A549 (cell line): ENCODE results near the gene HGS. TPM values are rescaled to one million over a fixed set of nuclear protein-coding genes. Genes with fewer than 3 reads are reported as not detected.
"Not testable (repeated sequence)": the region's sequence is repeated elsewhere in the genome, so short reads cannot be mapped to it uniquely, and the experiment has no call there.

Experiments
- ATAC-seq, 2 experiments: fragments of 200-7000 bp in 1 of 2; fragments of >200 bp in 1 of 2; cut with Nextera tagmentation in 1 of 2; cut with Tn5 transposase in 1 of 2; 3 replicates each; pipeline versions ENCODE4 v1.8.0 to v1.9.1; 2018 to 2020; ENCODE audit warnings: mild to moderate bottlenecking in 1 of 2, moderate library complexity in 1 of 2
- CTCF ChIA-PET: fragments of 300-600 bp; sonication (Branson Sonifier 250); formaldehyde crosslinking; extraction: SDS; loops from one replicate; lab custom pipeline; 2021; ENCODE audit warnings: antibody characterized with exemption, inconsistent platforms; lab: Yijun Ruan, JAX
- POLR2A ChIA-PET: fragments of 350-600 bp; formaldehyde crosslinking; extraction: SDS; loops from one replicate; lab custom pipeline; 2021; ENCODE audit warnings: antibody characterized with exemption, inconsistent platforms; lab: Yijun Ruan, JAX
- DNase-seq, 2 experiments: peaks; one replicate each; pipeline versions ENCODE4 v3.0.0 to v3.0.0-alpha.2; 2011 to 2016; ENCODE audit warnings: low read depth in 1 of 2, low spot score in 1 of 2
- FAIRE-seq: peaks from 2 replicates; lab custom pipeline; 2011; peaks lifted over from hg19 to GRCh38; lab: Jason Lieb, UNC
- H3K27ac ChIP-seq, 2 experiments: fragments of >200 bp; sonication (Bioruptor Twin); formaldehyde crosslinking; 3 replicates each; pipeline ENCODE4 v1.5.1; 2016 to 2017
- H3K4me1 ChIP-seq: fragments of >200 bp; sonication (Bioruptor Twin); formaldehyde crosslinking; 3 replicates; pipeline ENCODE4 v1.6.1; 2016
- H3K4me2 ChIP-seq: fragments of >200 bp; sonication (Bioruptor Twin); formaldehyde crosslinking; 3 replicates; pipeline ENCODE4 v1.6.1; 2016
- H3K4me3 ChIP-seq: fragments of >200 bp; sonication (Bioruptor Twin); formaldehyde crosslinking; 3 replicates; pipeline ENCODE4 v1.5.1; 2016
- H3K9me3 ChIP-seq: fragments of >200 bp; sonication (Bioruptor Twin); formaldehyde crosslinking; 3 replicates; pipeline ENCODE4 v1.6.1; 2016
- CHD2 ChIP-seq: fragments of 150-350 bp; IDR thresholded peaks from 2 replicates; pipeline ENCODE4 v1.6.1; 2014; ENCODE audit warnings: low read length; ENCODE audit not compliant: partially characterized antibody
- CHD4 ChIP-seq: fragments of 200-600 bp; sonication (generic); IDR thresholded peaks from 2 replicates; pipeline ENCODE4 v1.6.1; 2016; ENCODE audit warnings: antibody characterized with exemption, mild to moderate bottlenecking, borderline replicate concordance
- CTCF ChIP-seq: fragments of >200 bp; sonication (Bioruptor Twin); formaldehyde crosslinking; IDR thresholded peaks from 3 replicates; pipeline ENCODE4 v1.5.1; 2016
- E2F6 ChIP-seq: IDR thresholded peaks from 2 replicates; pipeline ENCODE4 v1.6.1; 2012; ENCODE audit warnings: low read depth, borderline replicate concordance
- EP300 ChIP-seq, 2 experiments: fragments of >200 bp; sonication (Bioruptor Twin); formaldehyde crosslinking; IDR thresholded peaks; 2 replicates in 1 of 2; 3 replicates in 1 of 2; pipeline ENCODE4 v1.6.1; 2016 to 2017
- ESRRA ChIP-seq: fragments of 150-350 bp; IDR thresholded peaks from 2 replicates; pipeline ENCODE4 v1.6.1; 2014; ENCODE audit warnings: mild to moderate bottlenecking, low read length, borderline replicate concordance
- HDAC2 ChIP-seq: fragments of 200-600 bp; sonication (generic); IDR thresholded peaks from 2 replicates; pipeline ENCODE4 v1.6.1; 2016
- MAZ ChIP-seq: fragments of 150-350 bp; IDR thresholded peaks from 2 replicates; pipeline ENCODE4 v1.6.1; 2014; ENCODE audit warnings: antibody characterized with exemption, low read depth, low read length, borderline replicate concordance
- NFE2L2 ChIP-seq: fragments of 150-350 bp; conservative IDR thresholded peaks from 2 replicates; pipeline ENCODE4 v1.6.1; 2014; ENCODE audit warnings: low read length
- NPAS2 ChIP-seq: fragments of 250-450 bp; sonication (Bioruptor Pico); IDR thresholded peaks from 2 replicates; pipeline ENCODE4 v1.8.0; 2022; ENCODE audit warnings: mild to moderate bottlenecking, moderate library complexity, borderline replicate concordance
- POLR2A ChIP-seq: IDR thresholded peaks from 2 replicates; pipeline ENCODE4 v1.6.1; 2012; ENCODE audit warnings: mild to moderate bottlenecking, low read length
- POLR2AphosphoS2 ChIP-seq: conservative IDR thresholded peaks from 2 replicates; pipeline ENCODE4 v1.6.1; 2012; ENCODE audit warnings: low read length, improper control_type of control experiment, inconsistent platforms
- RAD21 ChIP-seq, 2 experiments: fragments of >200 bp in 1 of 2; sonication (Bioruptor Twin) in 1 of 2; formaldehyde crosslinking in 1 of 2; IDR thresholded peaks in 1 of 2; conservative IDR thresholded peaks in 1 of 2; 2 replicates in 1 of 2; 3 replicates in 1 of 2; pipeline ENCODE4 v1.6.1; 2012 to 2018; ENCODE audit warnings: inconsistent platforms in 1 of 2
- RCOR1 ChIP-seq: fragments of 150-350 bp; IDR thresholded peaks from 2 replicates; pipeline ENCODE4 v1.6.1; 2014; ENCODE audit warnings: antibody characterized with exemption, low read length, low read depth
- RNF2 ChIP-seq: fragments of 200-600 bp; sonication (generic); IDR thresholded peaks from 2 replicates; pipeline ENCODE4 v1.6.1; 2016; ENCODE audit warnings: low read depth, mild to moderate bottlenecking, antibody characterized with exemption, moderate library complexity, borderline replicate concordance
- SMC3 ChIP-seq: fragments of >200 bp; sonication (Bioruptor Twin); formaldehyde crosslinking; IDR thresholded peaks from 3 replicates; pipeline ENCODE4 v1.6.1; 2018; ENCODE audit warnings: inconsistent platforms
- ZSCAN20 ChIP-seq: fragments of 250-450 bp; sonication (Bioruptor Pico); IDR thresholded peaks from 2 replicates; pipeline ENCODE4 v1.8.0; 2022; ENCODE audit warnings: mild to moderate bottlenecking, moderate library complexity
- WGBS: methylation state at CpG from one replicate; pipeline ENCODE4 v1.1.6; 2017; ENCODE audit errors: missing lambda C conversion rate; 5-methylcytosine and 5-hydroxymethylcytosine counted together
- polyA plus RNA-seq, 4 experiments: library from polyadenylated mRNA; depleted of rRNA in 3 of 4; stranded (reverse); fragments of >200 nt; fragmentation: RNase III in 1 of 4; extraction: RNeasy Plus Mini Kit Qiagen cat#74134 plus additional on column Dnase treatment in 1 of 4; gene quantifications; 2 replicates in 3 of 4; 3 replicates in 1 of 4; pipeline ENCODE4 v1.2.3, GENCODE V29; 2011 to 2017
- TF ChIP-seq, protein P1 (sequence below): fragments of 200-600 bp; sonication (generic); IDR thresholded peaks from 2 replicates; pipeline ENCODE4 v1.6.1; 2016; ENCODE audit warnings: antibody characterized with exemption, mild to moderate bottlenecking, moderate library complexity

Gene HGS
- polyA plus RNA-seq, 2 of the 4 experiments (the other 2 are of a cell fraction), result 85.9 to 130 TPM

GRCh38 chr17:81672954-81673353 is 10.9 kb upstream of the HGS start:
- CTCF ChIA-PET, result interaction anchor here (0.6 to 1.7 kb wide), 4 partner anchors 9 to 135 kb away, joined by 3 to 8 read pairs (median 5); no protein-coding TSS in a partner anchor
- FAIRE-seq, result no peak
- 98% methylated on average over 16 of the region's 16 CpGs for whole genome bisulfite sequencing
- POLR2A ChIA-PET, result no interaction called here
- Histone ChIP-seq H3K4me1 (peaks cover 7% of the 10 kb centered on the region), H3K27ac (no peak overlapping the region), H3K4me2 (no peak overlapping the region), H3K4me3 (no peak overlapping the region), H3K9me3 (no peaks in the 10 kb centered on the region)
- no peak for DNase-seq
- TF ChIP-seq NFE2L2 (no peak), HDAC2 (no peak), EP300 (IDR thresholded peaks at IDR 0.05) (no peak), CHD2 (no peak), ZSCAN20 (no peak), ESRRA (no peak), POLR2AphosphoS2 (no peak), CHD4 (no peak), E2F6 (no peak), MAZ (no peak), RNF2 (no peak)
- TF ChIP-seq, protein P1, sequence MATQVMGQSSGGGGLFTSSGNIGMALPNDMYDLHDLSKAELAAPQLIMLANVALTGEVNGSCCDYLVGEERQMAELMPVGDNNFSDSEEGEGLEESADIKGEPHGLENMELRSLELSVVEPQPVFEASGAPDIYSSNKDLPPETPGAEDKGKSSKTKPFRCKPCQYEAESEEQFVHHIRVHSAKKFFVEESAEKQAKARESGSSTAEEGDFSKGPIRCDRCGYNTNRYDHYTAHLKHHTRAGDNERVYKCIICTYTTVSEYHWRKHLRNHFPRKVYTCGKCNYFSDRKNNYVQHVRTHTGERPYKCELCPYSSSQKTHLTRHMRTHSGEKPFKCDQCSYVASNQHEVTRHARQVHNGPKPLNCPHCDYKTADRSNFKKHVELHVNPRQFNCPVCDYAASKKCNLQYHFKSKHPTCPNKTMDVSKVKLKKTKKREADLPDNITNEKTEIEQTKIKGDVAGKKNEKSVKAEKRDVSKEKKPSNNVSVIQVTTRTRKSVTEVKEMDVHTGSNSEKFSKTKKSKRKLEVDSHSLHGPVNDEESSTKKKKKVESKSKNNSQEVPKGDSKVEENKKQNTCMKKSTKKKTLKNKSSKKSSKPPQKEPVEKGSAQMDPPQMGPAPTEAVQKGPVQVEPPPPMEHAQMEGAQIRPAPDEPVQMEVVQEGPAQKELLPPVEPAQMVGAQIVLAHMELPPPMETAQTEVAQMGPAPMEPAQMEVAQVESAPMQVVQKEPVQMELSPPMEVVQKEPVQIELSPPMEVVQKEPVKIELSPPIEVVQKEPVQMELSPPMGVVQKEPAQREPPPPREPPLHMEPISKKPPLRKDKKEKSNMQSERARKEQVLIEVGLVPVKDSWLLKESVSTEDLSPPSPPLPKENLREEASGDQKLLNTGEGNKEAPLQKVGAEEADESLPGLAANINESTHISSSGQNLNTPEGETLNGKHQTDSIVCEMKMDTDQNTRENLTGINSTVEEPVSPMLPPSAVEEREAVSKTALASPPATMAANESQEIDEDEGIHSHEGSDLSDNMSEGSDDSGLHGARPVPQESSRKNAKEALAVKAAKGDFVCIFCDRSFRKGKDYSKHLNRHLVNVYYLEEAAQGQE, result no peak
- no peak for ATAC-seq

GRCh38 chr17:81673561-81674258 is 10.1 kb upstream of the HGS start:
- POLR2A ChIA-PET, result no interaction called here
- ATAC-seq, result no peak
- CTCF ChIA-PET, result interaction anchor here (0.8 to 3.7 kb wide), 5 partner anchors 8 to 73 kb away, joined by 3 to 26 read pairs (median 8); partner anchors contain the start of genes ARL16 and HGS
- Histone ChIP-seq H3K9me3 (no peaks in the 10 kb centered on the region), H3K4me2 (no peak overlapping the region), H3K27ac (no peak overlapping the region), H3K4me1 (no peaks in the 10 kb centered on the region), H3K4me3 (no peak overlapping the region)
- no peak for DNase-seq
- TF ChIP-seq CHD2 (no peak), RCOR1 (no peak), E2F6 (no peak), ZSCAN20 (no peak), NPAS2 (CRISPR knock-in tag) (no peak), HDAC2 (no peak), POLR2A (no peak)
- 92% methylated on average over 18 of the region's 18 CpGs for WGBS
- FAIRE-seq, result no peak

- POLR2A ChIA-PET, result interaction anchor here (0.9 to 1.0 kb wide), 3 partner anchors 9 to 27 kb away, joined by 3 read pairs; partner anchors contain the start of genes CCDC137, MRPL12 and OXLD1
- FAIRE-seq, result peak; percentile 81
- 37% methylated on average over 18 of the region's 18 CpGs for WGBS
Observed at GRCh38 chr17:81675515-81676221, 8.1 kb upstream of the HGS start.

More at GRCh38 chr17:81675515-81676221, 8.1 kb upstream of the HGS start:
- not testable (repeated sequence) for H3K4me3 ChIP-seq, H3K4me1 ChIP-seq, H3K4me2 ChIP-seq, H3K27ac ChIP-seq, H3K9me3 ChIP-seq
- ATAC-seq (peak in 1 of 2 experiments; percentile 48; a peak in 4 of 6 replicates), DNase-seq (peak in 1 of 2 experiments; percentile 58)
- CTCF ChIA-PET, result interaction anchor here (0.6 to 3.7 kb wide), 16 partner anchors 9 to 109 kb away, joined by 3 to 26 read pairs (median 6); partner anchors contain the start of genes ARL16, HGS, MRPL12 and PDE6G
- TF ChIP-seq SMC3, result peak; percentile 34; the same call in 1 of the 3 replicates
- peak; percentile 46 for TF ChIP-seq CTCF
- TF ChIP-seq RAD21 (conservative IDR thresholded peaks at IDR 0.05 in 1 of 2, IDR thresholded peaks at IDR 0.05 in 1 of 2), result peak; percentile 39 to 47; a peak in 3 of 5 replicates
